GM21526 (cell line): ENCODE results near the gene MYH7.
"Not testable (repeated sequence)": the region's sequence is repeated elsewhere in the genome, so short reads cannot be mapped to it uniquely, and the experiment has no call there.

Source experiments
- ATAC-seq: cut with Tn5 transposase; IDR thresholded peaks from one replicate; pipeline ENCODE4 v1.9.1; 2021; ENCODE audit warnings: moderate library complexity; ENCODE audit not compliant: unreplicated experiment, low FRiP score

Gene MYH7

GRCh38 chr14:23389871-23390270, 45.6 kb downstream of the MYH7 start:
- ATAC-seq = not testable (repeated sequence)

- ATAC-seq = no peak
These were observed 46.1 kb downstream of the MYH7 start for GRCh38 chr14:23389396-23389795.

DNA sequence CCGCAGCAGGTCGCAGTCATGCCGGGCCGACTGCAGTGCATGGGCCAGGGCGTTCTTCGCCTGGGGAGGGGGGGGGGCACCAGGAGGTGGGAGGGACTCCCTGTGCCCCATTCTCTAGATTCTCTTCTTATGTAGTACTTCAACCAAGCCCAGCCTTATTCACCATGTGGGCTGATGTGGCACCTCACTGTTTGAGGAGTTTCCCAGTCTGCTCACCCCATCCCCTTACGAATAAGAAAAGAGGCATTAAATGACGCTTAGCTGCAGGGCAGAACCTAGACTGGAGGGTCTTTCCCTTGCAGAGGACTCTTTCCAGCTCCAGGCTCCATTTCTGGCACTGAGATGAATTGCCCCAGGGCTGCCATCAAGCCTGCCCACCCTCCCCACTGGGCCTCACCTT, 46.5 kb downstream of the MYH7 start:
- no peak for ATAC-seq

DNA sequence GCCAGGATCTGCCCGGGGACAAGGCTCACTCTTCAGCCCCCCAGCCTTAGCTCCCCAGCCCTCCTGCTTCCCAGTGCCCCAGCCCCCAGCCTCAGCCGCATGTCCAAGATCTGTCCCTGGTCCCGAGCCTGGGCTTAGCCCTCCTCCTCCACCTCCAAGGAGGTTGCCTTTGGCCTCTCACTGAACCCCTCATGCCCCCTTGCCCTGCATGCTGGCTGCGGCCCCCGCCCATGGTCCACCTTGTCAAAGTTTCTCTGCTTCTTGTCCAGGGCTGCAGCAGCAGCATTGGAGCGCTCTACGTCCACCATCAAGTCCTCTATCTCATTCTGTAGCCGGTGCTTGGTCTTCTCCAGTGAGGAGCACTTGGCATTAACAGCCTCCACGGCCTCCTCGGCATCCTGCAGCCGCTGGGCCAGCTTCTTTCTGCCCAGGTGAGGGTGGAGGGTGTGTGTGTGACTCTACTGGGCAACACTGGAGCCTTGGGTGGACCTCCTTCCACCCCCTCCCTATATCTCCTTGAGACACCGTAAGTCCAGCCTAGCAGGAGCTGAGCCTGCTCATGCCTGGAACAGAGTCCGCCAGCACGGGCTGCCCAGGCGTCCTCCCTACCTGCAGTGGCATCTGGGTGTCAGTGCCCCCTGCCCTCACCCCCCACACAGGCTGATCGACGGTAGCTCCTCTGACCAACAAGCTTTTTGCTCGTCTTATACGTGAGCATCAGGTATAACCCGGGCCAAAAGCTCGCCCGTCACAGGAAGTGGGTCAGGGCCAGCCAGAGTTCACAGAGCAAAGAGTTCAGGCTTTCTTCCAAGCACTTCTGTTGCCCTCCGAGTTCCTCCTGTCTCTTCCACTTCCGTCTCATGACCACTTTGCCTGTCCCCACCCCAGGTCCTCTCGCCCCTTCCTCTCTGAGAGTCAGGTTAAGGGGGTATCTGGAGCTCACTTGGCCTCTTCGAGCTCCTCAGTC, 47.3 kb downstream of the MYH7 start:
- ATAC-seq = no peak

DNA sequence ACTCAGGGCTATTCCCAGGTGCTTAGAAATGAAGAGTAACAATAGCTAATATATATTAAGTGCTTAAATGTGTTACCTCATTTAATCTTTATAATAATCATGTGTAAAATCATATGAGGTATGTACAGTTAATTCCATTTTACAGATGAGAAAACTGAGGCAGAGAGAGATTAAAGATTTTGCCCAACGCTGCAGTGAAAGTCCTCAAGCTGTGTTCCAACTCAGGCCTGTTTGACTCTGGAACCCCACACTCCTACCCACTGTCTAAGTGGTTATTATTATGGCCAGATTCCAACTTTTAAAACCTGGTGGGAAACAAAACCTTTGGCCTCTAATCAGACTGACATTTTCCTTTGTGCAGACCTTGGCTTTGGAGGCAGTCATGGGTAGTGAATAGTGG, 48.5 kb downstream of the MYH7 start:
- no peak for ATAC-seq

- not testable (repeated sequence) for ATAC-seq
These were observed 49.2 kb downstream of the MYH7 start for GRCh38 chr14:23386266-23386657.

- ATAC-seq = no peak
These were observed 49.7 kb downstream of the MYH7 start for GRCh38 chr14:23385642-23386265.

GRCh38 chr14:23385244-23385641, 50.2 kb downstream of the MYH7 start:
- no peak for ATAC-seq

GRCh38 chr14:23384364-23385080, 50.9 kb downstream of the MYH7 start:
- no peak for ATAC-seq

- no peak for ATAC-seq
These were observed 52.6 kb downstream of the MYH7 start for GRCh38 chr14:23382731-23383440.

DNA sequence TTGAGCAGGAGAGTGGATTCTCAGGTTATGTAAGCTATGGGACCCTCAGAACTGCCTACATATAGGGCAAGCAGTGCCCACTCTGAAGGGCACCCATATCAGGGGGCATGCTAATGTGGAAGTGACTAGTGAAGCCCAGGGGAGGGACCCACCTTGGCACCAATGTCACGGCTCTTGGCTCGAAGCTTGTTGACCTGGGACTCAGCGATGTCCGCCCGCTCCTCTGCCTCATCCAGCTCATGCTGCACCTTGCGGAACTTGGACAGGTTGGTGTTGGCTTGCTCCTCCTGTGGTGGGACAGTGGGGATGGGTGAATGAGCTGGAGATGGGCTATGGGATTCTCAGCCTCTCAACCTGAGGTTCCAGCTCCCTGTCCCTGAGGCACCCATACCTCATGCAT, 53.2 kb downstream of the MYH7 start:
- no peak for ATAC-seq

DNA sequence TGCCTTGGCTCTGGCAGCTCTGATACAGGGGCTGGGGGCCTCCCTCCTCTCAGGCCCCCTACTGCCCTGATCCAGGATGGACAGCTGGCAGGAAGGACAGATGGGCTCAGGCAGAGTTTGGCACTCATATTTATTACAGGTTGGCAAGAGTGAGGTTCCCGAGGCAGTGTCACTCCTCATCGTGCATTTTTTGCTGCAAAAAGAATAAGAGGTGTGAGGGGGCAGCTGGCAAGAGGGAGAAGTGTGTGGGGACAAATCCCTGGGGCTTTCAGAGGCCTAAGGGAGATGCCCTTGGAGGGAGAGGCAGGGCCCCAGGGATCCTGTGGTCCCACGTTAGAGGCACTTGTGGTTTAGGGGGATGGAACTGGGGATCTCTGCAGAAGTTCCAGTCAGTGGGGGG, 53.6 kb downstream of the MYH7 start:
- ATAC-seq = no peak

GRCh38 chr14:23380976-23381375, 54.5 kb downstream of the MYH7 start:
- no peak for ATAC-seq

DNA sequence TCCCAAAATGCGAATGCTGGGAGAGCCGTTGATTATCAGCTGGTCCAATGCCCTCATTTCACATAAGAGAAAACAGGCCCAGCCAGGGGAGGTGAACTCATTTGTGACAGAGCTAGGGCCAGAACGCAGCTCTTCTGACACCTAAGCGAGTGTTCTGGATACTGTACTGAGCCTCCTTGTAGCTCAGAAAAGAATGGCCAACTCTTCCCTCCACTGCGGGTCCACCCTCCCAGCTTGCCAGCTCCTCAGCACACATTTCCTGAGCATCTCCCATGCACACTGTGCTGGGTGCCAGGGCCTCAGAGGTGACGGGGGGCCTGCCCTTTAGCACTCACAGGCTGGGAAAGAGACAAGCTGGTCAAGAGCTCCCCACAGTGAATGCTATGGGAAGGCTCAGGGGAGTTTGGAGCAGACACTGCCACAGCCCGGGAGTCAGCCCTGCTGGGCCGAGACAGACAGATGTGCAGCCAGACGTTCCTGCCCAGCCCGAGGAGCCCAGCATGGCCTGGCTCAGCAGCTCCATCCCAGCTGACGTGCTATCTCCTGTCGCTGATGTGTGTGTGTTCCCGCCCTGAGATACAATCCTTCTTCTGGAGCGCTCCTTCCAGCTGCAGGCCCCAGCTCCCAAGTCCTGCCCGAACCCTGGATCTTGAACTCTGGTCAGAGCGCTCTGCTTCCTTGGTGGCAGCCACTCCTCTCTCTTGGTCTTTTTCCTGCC, 55.1 kb downstream of the MYH7 start:
- no peak for ATAC-seq

DNA sequence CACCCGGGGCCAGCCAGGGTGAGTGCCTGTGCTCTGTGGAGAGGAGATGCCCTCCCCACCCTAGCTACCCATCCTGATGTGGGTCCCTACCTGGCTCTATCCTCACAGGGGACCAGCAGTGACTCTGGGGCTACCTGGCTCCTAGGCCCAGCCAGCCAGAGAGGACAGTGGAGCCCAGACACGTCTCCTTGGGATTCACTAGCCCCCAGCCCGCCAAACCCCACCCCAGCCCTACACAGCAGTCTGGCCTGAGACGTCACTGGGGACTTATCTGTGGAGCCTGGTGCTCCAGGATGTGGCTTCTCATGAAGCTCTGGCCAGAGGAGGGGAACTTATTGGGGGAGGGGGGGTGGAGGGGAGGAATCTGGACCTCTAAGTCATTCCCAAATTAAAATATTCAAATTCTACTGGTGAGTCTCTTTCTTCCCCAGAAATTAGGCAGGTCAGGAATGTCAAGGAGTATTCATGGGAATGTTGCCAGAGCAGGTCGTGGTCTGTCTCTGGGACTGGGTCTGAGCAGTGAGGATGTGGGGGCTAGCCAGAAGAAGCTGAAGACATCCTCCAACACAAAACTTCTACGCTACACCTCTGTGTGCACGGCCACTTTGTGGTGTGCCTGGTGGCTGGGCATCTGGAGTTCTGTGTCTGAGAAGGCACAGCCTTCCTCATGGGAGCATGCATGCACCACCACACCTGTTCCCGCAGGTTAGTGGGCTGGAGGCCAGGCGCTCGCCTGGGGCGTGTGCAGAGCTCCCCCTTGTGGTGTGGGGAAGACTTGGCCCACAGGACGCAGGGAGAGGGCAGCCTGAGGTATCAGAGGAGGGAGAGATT, 55.9 kb downstream of the MYH7 start:
- ATAC-seq = no peak

DNA sequence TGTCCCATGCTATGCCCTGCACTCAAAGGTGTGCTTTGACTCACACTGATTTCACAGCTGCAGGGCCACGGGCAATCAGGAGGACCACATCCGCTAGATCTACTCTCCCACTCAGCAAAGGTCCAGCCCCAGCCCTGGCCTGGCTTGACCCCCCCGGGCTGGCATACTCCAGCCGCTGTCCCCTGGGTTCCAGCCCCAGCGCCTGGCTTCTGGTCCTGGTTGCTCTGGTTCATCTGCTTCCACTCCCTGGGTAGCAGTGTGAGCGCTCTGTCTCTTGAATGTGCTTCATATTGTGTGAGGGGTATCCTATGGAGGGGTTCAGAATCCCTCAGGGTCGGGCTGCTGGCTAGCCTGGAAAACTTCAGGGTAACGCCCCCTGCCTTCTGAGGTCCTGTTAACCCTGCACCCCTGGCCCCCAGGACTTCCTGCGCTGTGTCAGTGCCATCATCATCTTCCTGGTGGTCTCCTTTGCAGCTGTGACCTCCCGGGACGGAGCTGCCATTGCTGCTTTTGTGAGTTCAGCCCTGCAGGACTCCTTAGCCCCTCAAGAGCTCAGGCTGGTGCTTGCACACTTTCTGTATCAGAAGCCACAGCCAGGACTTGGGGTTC, 56.7 kb downstream of the MYH7 start:
- no peak for ATAC-seq

GRCh38 chr14:23377573-23378563, 57.6 kb downstream of the MYH7 start:
- ATAC-seq = no peak

DNA sequence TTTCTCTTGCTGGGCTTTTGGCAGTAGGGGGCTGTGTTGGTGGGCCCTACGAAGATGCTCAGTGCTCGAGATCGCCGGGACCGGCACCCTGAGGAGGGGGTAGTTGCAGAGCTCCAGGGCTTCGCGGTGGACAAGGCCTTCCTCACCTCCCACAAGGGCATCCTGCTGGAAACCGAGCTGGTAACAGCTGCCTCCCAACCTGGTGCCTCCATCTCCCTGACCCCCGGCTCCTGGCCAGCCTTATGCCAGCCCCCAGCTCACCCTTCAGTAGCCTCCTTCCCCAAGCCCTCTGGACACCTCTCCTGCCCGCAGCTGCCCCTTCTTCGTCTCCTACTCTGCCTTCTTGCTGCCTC, 58.3 kb downstream of the MYH7 start:
- no peak for ATAC-seq
